Measurements from ENCODE around the gene OBSL1.

Gene OBSL1

GRCh38 chr2:219553463-219553963 lies 17.8 kb downstream of the OBSL1 start:
- WGBS, 2 donors (ENCODE audit: extremely low coverage in 2 of 2, insufficient read length in 2 of 2, insufficient replicate concordance in 1 of 2) = no CpG with 5 or more reads among the region's 12 CpGs
- Histone ChIP-seq H3K9ac (ENCODE audit: low read depth, low read length, poor library complexity) (peak overlapping the region; percentile 44), H3K27me3 (ENCODE audit: control insufficient read depth in 3 of 3, insufficient read depth in 3 of 3, low read depth in 1 of 3, low read length in 3 of 3) (peaks cover 0 to 23% (median 0%) of the 10 kb centered on the region in 3 experiments), H3K4ac (ENCODE audit: low read length) (no peak overlapping the region), H3K14ac (ENCODE audit: low read length) (no peak overlapping the region), H2BK5ac (ENCODE audit: low read length) (no peak overlapping the region), H2AFZ (ENCODE audit: low read length) (no peak overlapping the region), H3K27ac (replicated peaks; ENCODE audit: low read length) (no peak overlapping the region), H2BK15ac (ENCODE audit: low read length) (no peak overlapping the region), H3K4me1 (ENCODE audit: control insufficient read depth in 2 of 2, insufficient read depth in 1 of 2, low read depth in 1 of 2, low read length in 2 of 2) (peaks cover 9 to 10% of the 10 kb centered on the region in 2 donors), H2BK120ac (ENCODE audit: low read depth, low read length) (no peak overlapping the region), H3K79me1 (ENCODE audit: low read depth, low read length) (peaks cover 12% of the 10 kb centered on the region), H3K4me3 (ENCODE audit: low read length in 2 of 2) (no peak overlapping the region), H2AK5ac (ENCODE audit: low read depth, low read length) (no peak overlapping the region), H4K8ac (ENCODE audit: low read depth, low read length) (no peak overlapping the region), H3K23ac (ENCODE audit: low read depth, low read length, poor library complexity) (peak overlapping the region; percentile 29), H3K4me2 (ENCODE audit: insufficient read depth, low read length, poor library complexity, severe bottlenecking) (no peak overlapping the region), H4K91ac (ENCODE audit: low read depth, low read length, poor library complexity) (no peak overlapping the region), H2BK12ac (ENCODE audit: low read length) (no peak overlapping the region), H3K36me3 (replicated peaks in 1 of 2; ENCODE audit: control insufficient read depth in 2 of 2, insufficient read depth in 2 of 2, low read length in 2 of 2) (peaks cover 11 to 42% of the 10 kb centered on the region in 2 donors), H3K9me3 (replicated peaks in 1 of 2; ENCODE audit: control insufficient read depth in 2 of 2, insufficient read depth in 1 of 2, low read depth in 1 of 2, low read length in 2 of 2) (peaks cover 0 to 3% of the 10 kb centered on the region in 2 donors), H3K18ac (ENCODE audit: low read length) (no peak overlapping the region)
- no peak for DNase-seq (ENCODE audit: low spot score)

DNA sequence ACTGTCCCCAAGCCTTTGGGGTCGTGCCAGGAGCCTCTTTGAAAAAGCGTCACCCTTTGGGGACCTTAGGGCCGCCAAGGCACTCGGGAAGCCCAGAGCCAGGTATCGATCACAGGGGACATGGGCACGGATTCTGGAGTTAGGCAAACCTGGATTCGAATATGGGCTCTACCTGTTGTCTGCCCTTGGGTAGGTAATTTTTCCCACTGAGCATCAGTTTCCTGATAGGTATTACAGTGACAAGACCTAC lies 18.2 kb downstream of the OBSL1 start:
- H3K4ac ChIP-seq (ENCODE audit: low read length) = no peak overlapping the region
- peaks cover 11 to 42% of the 10 kb centered on the region in 2 donors for H3K36me3 ChIP-seq (replicated peaks in 1 of 2; ENCODE audit: control insufficient read depth in 2 of 2, insufficient read depth in 2 of 2, low read length in 2 of 2)
- H2BK120ac ChIP-seq (ENCODE audit: low read depth, low read length) = no peak overlapping the region
- peak overlapping the region; percentile 78 to 90 for H3K4me3 ChIP-seq (ENCODE audit: low read length in 2 of 2)
- peaks cover 9 to 10% of the 10 kb centered on the region in 2 donors for H3K4me1 ChIP-seq (ENCODE audit: control insufficient read depth in 2 of 2, insufficient read depth in 1 of 2, low read depth in 1 of 2, low read length in 2 of 2)
- H2AK5ac ChIP-seq (ENCODE audit: low read depth, low read length) = no peak overlapping the region
- H3K27me3 ChIP-seq (ENCODE audit: control insufficient read depth in 3 of 3, insufficient read depth in 3 of 3, low read depth in 1 of 3, low read length in 3 of 3) = peaks cover 0 to 23% (median 0%) of the 10 kb centered on the region in 3 experiments
- H2BK12ac ChIP-seq (ENCODE audit: low read length) = no peak overlapping the region
- H3K23ac ChIP-seq (ENCODE audit: low read depth, low read length, poor library complexity) = peak overlapping the region; percentile 91
- peak overlapping the region; percentile 100 for H3K4me2 ChIP-seq (ENCODE audit: insufficient read depth, low read length, poor library complexity, severe bottlenecking)
- H2AFZ ChIP-seq (ENCODE audit: low read length) = peak overlapping the region; percentile 99
- H4K8ac ChIP-seq (ENCODE audit: low read depth, low read length) = no peak overlapping the region
- H3K9ac ChIP-seq (ENCODE audit: low read depth, low read length, poor library complexity) = peak overlapping the region; percentile 92
- no peak overlapping the region for H3K14ac ChIP-seq (ENCODE audit: low read length)
- DNase-seq (ENCODE audit: low spot score) = no peak
- H4K91ac ChIP-seq (ENCODE audit: low read depth, low read length, poor library complexity) = no peak overlapping the region
- H3K79me1 ChIP-seq (ENCODE audit: low read depth, low read length) = peaks cover 10% of the 10 kb centered on the region
- H2BK15ac ChIP-seq (ENCODE audit: low read length) = no peak overlapping the region
- H2BK5ac ChIP-seq (ENCODE audit: low read length) = no peak overlapping the region
- peak overlapping the region; percentile 92 for H3K18ac ChIP-seq (ENCODE audit: low read length)
- H3K9me3 ChIP-seq (replicated peaks in 1 of 2; ENCODE audit: control insufficient read depth in 2 of 2, insufficient read depth in 1 of 2, low read depth in 1 of 2, low read length in 2 of 2) = peaks cover 0 to 3% of the 10 kb centered on the region in 2 donors
- no peak overlapping the region for H3K27ac ChIP-seq (replicated peaks; ENCODE audit: low read length)
- no CpG with 5 or more reads among the region's 7 CpGs for WGBS, 2 donors (ENCODE audit: extremely low coverage in 2 of 2, insufficient read length in 2 of 2, insufficient replicate concordance in 1 of 2)

- H2BK120ac ChIP-seq (ENCODE audit: low read depth, low read length) = no peak overlapping the region
- peak overlapping the region; percentile 85 for H2BK15ac ChIP-seq (ENCODE audit: low read length)
- no peak overlapping the region for H3K4ac ChIP-seq (ENCODE audit: low read length)
- H3K27me3 ChIP-seq (ENCODE audit: control insufficient read depth in 3 of 3, insufficient read depth in 3 of 3, low read depth in 1 of 3, low read length in 3 of 3) = peaks cover 0 to 23% (median 0%) of the 10 kb centered on the region in 3 experiments
- peaks cover 0 to 3% of the 10 kb centered on the region in 2 donors for H3K9me3 ChIP-seq (replicated peaks in 1 of 2; ENCODE audit: control insufficient read depth in 2 of 2, insufficient read depth in 1 of 2, low read depth in 1 of 2, low read length in 2 of 2)
- peaks cover 11 to 43% of the 10 kb centered on the region in 2 donors for H3K36me3 ChIP-seq (replicated peaks in 1 of 2; ENCODE audit: control insufficient read depth in 2 of 2, insufficient read depth in 2 of 2, low read length in 2 of 2)
- no peak overlapping the region for H2BK12ac ChIP-seq (ENCODE audit: low read length)
- peak overlapping the region; percentile 100 for H3K4me2 ChIP-seq (ENCODE audit: insufficient read depth, low read length, poor library complexity, severe bottlenecking)
- no peak overlapping the region for H4K8ac ChIP-seq (ENCODE audit: low read depth, low read length)
- WGBS, 2 donors (ENCODE audit: extremely low coverage in 2 of 2, insufficient read length in 2 of 2, insufficient replicate concordance in 1 of 2) = no CpG with 5 or more reads among the region's 99 CpGs
- H3K79me1 ChIP-seq (ENCODE audit: low read depth, low read length) = peaks cover 10% of the 10 kb centered on the region
- peak overlapping the region; percentile 91 for H3K23ac ChIP-seq (ENCODE audit: low read depth, low read length, poor library complexity)
- no peak overlapping the region for H2AK5ac ChIP-seq (ENCODE audit: low read depth, low read length)
- H2BK5ac ChIP-seq (ENCODE audit: low read length) = no peak overlapping the region
- H3K14ac ChIP-seq (ENCODE audit: low read length) = no peak overlapping the region
- peak overlapping the region; percentile 78 to 90 for H3K4me3 ChIP-seq (ENCODE audit: low read length in 2 of 2)
- peak overlapping the region; percentile 92 for H3K9ac ChIP-seq (ENCODE audit: low read depth, low read length, poor library complexity)
- peaks cover 9 to 10% of the 10 kb centered on the region in 2 donors for H3K4me1 ChIP-seq (ENCODE audit: control insufficient read depth in 2 of 2, insufficient read depth in 1 of 2, low read depth in 1 of 2, low read length in 2 of 2)
- peak overlapping the region; percentile 97 for H3K18ac ChIP-seq (ENCODE audit: low read length)
- peak overlapping the region; percentile 77 for H3K27ac ChIP-seq (replicated peaks; ENCODE audit: low read length)
- peak overlapping the region; percentile 99 for H2AFZ ChIP-seq (ENCODE audit: low read length)
- DNase-seq (ENCODE audit: low spot score) = peak; percentile 89
- H4K91ac ChIP-seq (ENCODE audit: low read depth, low read length, poor library complexity) = no peak overlapping the region
Observed at GRCh38 chr2:219552382-219553167, 18.8 kb downstream of the OBSL1 start.
